NCI-H345 (cell line): Measurements from ENCODE around the gene SECISBP2.

Experiments used
- DNase-seq: peaks from one replicate; lab custom pipeline; 2025; lab: John Stamatoyannopoulos, UW

SECISBP2 gene

DNA sequence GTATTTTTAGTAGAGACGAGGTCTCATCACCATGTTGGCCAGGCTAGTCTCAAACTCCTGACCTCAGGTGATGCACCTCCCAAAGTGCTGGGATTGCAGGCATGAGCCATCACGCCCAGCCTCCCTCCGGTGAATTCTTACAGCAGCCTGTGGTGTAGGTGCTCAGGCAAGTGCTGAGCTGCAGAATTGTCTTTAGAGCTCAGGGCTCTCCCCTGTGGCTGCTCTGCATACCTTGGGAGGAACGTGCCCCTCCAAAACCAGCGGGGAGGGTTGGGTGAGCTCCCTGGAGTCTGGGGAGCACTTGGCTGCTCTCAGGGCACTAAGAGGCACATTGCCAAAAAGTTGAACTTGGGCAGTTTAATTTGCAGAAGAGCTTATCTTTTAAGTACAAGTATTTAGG, 29.4 kb downstream of the SECISBP2 start:
- DNase-seq: no peak

GRCh38 chr9:89349607-89350006, 31.3 kb downstream of the SECISBP2 start:
- no peak for DNase-seq

GRCh38 chr9:89350988-89351557, 32.8 kb downstream of the SECISBP2 start:
- no peak for DNase-seq

DNA sequence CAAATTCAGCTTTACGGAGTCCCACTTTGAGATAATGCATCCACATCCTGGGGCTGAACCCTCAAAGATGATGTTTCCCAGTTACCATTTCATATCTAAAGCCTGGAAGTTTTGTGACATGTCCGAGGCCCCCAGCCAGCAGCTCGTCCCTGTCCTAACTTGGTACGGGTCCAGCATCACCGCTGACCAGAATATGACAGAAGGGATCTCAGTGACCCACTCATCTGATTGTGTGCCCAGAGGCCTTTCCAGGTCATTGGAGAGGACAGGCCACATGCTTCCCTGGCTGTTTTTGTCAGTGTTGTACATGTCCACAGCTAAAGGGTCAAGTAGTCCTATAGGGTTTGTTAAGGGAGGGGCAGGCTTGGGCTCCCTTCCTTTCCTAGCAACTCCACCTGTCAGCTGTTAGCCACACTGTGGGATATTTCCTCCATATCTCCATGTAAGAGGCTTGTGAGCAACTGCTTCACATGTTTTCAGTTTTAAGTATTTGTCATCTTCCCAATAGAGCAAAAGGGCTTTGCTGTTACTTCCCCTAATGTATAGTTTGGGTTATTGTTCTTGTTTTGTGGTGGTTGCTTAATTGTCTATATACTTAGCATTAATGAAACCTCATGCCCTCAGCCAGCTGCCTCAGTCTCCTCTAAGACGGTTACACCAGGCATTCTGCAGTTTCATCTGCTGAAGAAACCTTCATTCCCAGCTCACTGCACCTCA, 33.4 kb downstream of the SECISBP2 start:
- DNase-seq: no peak

DNA sequence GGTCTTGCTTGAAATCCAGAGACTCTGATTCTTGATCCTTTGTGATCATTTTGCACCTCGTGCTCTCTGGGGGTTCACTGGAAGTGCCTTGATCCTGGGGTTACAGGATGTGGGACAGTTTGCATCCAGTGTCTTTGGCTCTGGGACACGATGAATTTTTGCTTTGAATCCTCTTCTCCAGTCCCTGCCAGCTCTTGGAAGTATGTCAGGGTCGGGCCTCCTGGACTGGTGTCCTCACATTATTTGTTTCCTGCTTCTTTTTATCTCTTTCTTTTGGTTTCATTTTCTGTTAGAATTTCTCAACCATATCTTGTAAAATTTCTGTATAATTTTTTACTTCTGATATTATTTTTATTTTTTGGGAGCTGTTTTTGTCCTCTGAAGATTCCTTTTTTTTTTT, 34.2 kb downstream of the SECISBP2 start:
- no peak for DNase-seq

GRCh38 chr9:89352874-89353649, 34.8 kb downstream of the SECISBP2 start:
- no peak for DNase-seq

- DNase-seq: no peak
Measured at GRCh38 chr9:89353989-89354388, 35.7 kb downstream of the SECISBP2 start.

GRCh38 chr9:89354471-89354870, 36.2 kb downstream of the SECISBP2 start:
- no peak for DNase-seq

DNA sequence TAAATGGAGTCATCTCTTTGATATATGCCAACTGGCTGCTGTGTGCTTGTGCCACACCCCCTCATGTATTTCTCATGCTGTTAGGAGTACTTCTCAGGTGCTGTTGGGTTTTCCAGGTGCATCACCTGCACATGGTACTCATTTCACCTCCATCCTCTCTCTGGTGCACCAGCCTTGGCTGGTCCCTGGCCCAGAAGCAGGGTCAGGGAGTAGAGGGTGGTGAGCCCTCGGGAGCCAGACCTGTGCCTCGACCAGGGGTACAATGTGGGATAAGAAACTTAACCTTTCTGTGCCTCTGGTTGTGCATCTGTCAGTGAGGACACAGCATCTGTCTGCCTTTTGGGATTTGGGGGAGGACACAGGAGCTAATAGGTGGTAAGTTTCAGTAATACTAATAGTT, 38.5 kb downstream of the SECISBP2 start:
- no peak for DNase-seq

DNA sequence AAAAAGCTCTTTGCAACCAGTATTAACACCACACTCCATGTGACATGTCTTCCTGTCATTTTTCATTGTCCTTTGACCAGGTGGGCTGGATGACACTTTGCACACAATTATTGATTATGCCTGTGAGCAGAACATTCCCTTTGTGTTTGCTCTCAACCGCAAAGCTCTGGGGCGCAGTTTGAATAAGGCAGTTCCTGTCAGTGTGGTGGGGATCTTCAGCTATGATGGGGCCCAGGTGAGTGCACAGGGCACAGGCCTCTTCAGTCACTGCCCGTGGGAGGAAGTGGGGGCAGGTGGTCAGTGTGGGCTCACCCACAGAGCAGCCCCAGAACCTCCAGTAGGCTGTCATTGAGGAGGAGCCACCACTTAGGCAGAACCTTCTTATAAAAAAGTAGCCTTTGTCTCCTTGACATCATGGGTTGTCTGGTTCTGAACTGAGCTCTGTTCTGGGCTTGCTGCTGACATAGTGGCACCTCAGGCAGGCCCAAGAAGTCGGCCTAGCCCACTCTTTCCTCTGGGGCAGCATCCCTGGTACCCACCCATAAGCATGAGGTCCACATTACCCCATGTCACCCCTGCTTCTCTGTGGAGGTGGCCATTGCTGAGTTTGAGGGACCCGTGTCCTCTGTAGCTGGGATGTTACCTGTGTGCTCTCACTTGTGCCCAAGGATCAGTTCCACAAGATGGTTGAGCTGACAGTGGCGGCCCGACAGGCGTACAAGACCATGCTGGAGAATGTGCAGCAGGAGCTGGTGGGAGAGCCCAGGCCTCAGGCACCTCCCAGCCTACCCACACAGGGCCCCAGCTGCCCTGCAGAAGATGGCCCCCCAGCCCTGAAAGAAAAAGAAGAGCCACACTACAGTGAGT, 39.3 kb downstream of the SECISBP2 start:
- no peak for DNase-seq

DNA sequence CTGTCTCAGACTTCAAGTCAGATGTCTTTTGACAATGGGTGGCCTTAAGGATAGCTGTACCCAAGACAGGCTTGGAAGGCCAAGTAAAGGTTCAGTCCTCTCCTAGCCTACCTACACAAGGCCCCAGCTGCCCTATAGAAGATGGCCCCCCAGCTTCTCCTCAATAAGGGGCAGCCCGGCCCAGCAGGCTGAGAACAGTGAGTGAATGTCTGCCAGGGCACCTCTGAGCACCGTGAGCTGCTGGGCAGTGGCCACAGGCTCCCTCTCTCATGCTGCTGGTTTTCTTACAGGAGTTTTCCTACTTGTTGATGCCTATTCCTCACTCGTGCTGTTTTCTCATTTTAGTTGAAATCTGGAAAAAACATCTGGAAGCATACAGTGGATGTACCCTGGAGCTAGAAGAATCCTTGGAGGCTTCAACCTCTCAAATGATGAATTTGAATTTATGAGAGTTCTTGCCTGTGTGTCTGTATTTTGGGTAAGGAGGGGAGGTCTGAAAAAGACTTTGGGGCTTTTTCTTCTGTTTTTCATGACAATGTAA, 40.1 kb downstream of the SECISBP2 start:
- DNase-seq: no peak

GRCh38 chr9:89358985-89359384, 40.7 kb downstream of the SECISBP2 start:
- peak; percentile 36 for DNase-seq

GRCh38 chr9:89359751-89360261, 41.5 kb downstream of the SECISBP2 start:
- no peak for DNase-seq

GRCh38 chr9:89360465-89360864, 42.2 kb downstream of the SECISBP2 start:
- no peak for DNase-seq

DNA sequence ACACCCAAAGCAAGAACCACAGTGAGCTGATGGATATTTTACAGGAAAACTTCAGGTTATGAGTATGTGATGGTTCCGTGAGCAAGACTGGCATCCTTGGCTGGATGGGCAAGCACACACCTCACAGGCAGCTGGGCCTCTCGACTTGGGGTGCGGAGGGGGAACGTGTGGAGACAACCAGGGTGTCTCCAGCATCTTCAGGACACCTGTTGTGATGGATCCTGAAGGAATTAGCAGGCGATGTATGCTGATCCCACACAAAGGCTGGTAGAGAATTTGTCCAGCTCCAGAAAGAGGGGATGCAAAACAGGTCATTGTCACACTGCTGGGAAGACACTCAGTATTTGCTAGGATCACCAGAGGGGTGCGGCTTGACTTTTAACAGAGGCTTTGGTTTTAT, 42.7 kb downstream of the SECISBP2 start:
- DNase-seq: no peak

GRCh38 chr9:89361816-89362646, 43.7 kb downstream of the SECISBP2 start:
- DNase-seq: no peak

DNA sequence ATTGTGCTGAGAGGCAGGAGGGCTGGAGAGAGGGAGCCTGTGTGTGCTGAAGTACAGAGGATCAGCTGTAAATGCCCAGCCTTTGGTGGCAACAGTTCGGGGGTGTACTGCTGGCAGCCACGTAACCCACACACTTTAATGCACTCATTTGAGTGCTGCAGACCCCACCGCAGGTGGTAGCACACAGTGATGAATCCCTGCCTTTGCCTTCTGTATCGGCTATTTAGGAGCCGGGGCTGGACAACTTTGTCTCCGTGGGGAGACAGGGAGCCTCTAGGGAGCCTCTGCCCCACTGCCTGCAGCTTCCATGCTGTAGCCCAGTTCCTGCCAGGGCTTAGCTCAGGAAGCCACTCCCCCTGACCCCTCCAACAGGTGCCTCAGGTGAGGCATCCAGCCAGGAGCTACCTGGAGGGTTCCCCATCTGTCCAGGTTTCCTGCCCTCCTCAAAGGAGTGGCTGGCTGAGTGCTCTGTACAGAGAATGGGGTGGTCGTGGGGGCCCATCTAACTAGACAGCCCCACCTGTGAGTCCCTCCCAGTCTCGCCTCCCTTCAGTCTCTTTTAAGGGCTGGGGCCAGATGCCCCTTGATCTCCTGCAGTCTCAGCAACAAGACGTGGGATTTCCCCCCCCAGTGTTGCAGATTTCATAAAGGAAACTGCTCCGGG, 44.5 kb downstream of the SECISBP2 start:
- DNase-seq: no peak

DNA sequence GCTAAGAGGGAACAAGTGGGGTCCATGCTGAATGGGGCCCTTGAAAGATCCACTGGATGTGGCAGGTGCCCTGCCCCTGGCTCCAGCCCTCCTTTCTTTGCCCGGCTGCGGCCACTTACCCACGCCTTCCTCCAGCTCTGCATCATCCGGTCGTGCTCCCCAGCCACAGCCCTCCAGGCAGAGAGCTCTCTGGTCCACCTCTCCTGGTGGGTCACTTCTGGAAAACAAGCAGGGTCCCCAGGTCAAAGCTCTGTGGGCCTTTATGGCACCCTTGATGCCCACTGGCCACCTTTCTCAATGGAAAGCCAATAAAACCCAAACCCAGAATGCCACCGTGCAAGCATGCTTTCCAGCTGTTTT, 45.0 kb downstream of the SECISBP2 start:
- no peak for DNase-seq

GRCh38 chr9:89363921-89364665, 45.8 kb downstream of the SECISBP2 start:
- DNase-seq: no peak
